ENCODE data around the gene DEXI.

DEXI gene

GRCh38 chr16:10942352-10943063 lies at the start of gene DEXI:
Gene DEXI (minus strand): TSS chr16:10942468. CDS start chr16:10942005, 463 bp downstream.
- DNase-seq (peak; percentile 95), ATAC-seq (replicated peaks) (peak; percentile 78 to 82)
- Mint-ChIP-seq H3K9me3 (no peaks in the 10 kb centered on the region), H3K36me3 (peaks cover 28 to 41% of the 10 kb centered on the region in 2 donors), H3K27ac (peak within 1 kb of the TSS; percentile 96), H3K4me3 (peak within 1 kb of the TSS; percentile 88 to 98), H3K27me3 (no peaks in the 10 kb centered on the region), H3K4me1 (peaks cover 65 to 81% of the 10 kb centered on the region in 2 donors)

DNA sequence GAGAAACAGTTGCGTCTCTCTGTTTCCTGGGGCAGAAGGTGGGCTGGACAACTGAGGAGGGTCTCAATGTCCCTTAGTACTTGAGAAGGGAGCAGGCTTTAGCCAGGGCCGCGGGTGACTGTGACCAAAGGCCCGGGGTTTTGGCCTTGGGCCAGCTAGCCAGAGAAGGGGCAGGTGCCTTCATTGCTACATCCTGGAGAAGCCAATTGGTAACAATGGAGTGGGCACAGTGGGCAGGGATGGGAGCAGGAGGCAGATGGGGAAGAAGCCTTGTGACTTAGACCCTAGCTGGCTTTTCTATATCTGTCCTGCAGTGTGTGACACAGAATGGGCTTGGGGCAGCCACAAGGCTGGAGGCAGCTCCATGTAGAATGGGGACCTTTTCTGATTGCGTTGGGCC lies 48.1 kb upstream of the DEXI start:
- Mint-ChIP-seq H3K36me3 (peaks cover 61 to 79% of the 10 kb centered on the region in 2 donors), H3K9me3 (peaks cover under 1 to 8% of the 10 kb centered on the region in 2 donors), H3K4me1 (peaks cover 71 to 91% of the 10 kb centered on the region in 2 donors), H3K4me3 (no peak overlapping the region), H3K27me3 (no peaks in the 10 kb centered on the region), H3K27ac (peak overlapping the region; percentile 99)
- ATAC-seq (replicated peaks) (no peak), DNase-seq (no peak)

GRCh38 chr16:10989559-10989958 lies 47.3 kb upstream of the DEXI start:
- Mint-ChIP-seq H3K36me3 (peaks cover 57 to 74% of the 10 kb centered on the region in 2 donors), H3K9me3 (peaks cover 0 to 8% of the 10 kb centered on the region in 2 donors), H3K27ac (peak overlapping the region; percentile 99), H3K4me3 (no peak overlapping the region), H3K4me1 (peaks cover 65 to 84% of the 10 kb centered on the region in 2 donors), H3K27me3 (no peaks in the 10 kb centered on the region)
- no peak for ATAC-seq (replicated peaks)
- no peak for DNase-seq

DNA sequence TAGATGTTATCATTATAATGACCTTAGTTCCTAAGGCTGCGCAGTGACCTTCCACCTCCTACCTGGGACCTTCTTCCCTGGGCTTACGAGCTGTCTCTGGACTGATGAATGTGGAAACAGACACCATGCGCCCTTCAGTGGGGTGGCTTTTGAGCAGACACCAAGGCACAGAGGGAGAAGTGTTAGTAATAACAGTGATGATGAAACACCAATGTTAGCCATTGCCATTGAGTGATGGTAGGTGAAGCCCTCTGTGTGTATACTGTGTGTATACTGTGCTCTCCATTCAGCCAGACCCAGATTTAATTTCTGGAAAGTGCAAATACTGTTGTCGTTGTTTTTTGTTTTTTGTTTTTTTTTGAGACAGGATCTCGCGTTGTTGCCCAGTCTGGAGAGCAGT lies 46.6 kb upstream of the DEXI start:
- ATAC-seq (replicated peaks) (no peak), DNase-seq (no peak)
- Mint-ChIP-seq H3K36me3 (peaks cover 54 to 72% of the 10 kb centered on the region in 2 donors), H3K9me3 (peaks cover 0 to 8% of the 10 kb centered on the region in 2 donors), H3K27ac (peak overlapping the region; percentile 99), H3K27me3 (no peaks in the 10 kb centered on the region), H3K4me1 (peaks cover 63 to 84% of the 10 kb centered on the region in 2 donors), H3K4me3 (peak overlapping the region in 1 of 2 donors; percentile 39)

- ATAC-seq (replicated peaks) (peak; percentile 94 to 95), DNase-seq (peak; percentile 86)
- Mint-ChIP-seq H3K27ac (peak overlapping the region; percentile 99), H3K27me3 (no peaks in the 10 kb centered on the region), H3K9me3 (peaks cover 0 to 8% of the 10 kb centered on the region in 2 donors), H3K4me1 (peaks cover 63 to 84% of the 10 kb centered on the region in 2 donors), H3K36me3 (peaks cover 52 to 71% of the 10 kb centered on the region in 2 donors), H3K4me3 (peak overlapping the region; percentile 39 to 72)
Measured at GRCh38 chr16:10988164-10988803, 46.0 kb upstream of the DEXI start.

DNA sequence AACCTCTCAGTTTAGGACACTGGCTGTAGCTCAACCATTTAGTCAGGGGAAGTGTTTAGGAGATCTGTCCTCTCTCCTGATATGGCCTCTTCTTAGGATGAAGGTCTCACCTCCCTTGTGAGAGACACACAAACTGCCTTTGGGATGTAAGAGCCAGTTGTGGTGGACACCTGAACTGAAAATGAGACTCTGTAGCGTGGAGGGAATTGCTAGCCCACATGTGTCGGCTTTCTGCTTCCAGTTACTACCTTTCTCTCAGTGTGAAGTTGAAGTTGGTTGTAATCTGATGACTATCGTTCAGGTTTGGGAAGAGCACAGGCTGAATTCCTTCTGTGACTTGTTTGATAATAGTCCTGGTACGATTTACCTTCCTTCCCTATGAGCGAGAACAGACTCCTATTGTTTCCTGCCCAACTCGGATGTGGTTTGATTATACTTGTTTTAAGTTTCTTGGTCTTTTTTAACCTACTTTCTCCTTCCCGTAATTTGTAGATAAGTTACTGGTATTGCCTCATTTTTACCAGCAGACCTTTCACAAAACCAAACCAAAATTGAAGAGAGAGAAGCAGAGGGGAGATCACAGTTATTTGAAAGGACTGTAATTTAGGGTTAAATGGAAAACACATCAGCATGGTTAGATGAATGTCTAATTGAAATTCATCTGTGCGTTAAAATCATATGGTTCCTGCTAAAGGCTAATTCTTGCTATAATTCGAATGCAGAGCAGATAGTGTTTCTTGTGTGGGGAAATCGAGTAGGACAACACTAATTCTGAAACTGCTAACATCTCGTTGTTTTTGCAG lies 45.3 kb upstream of the DEXI start:
- Mint-ChIP-seq H3K9me3 (peaks cover 0 to 8% of the 10 kb centered on the region in 2 donors), H3K27me3 (no peaks in the 10 kb centered on the region), H3K27ac (peak overlapping the region; percentile 99), H3K4me1 (peaks cover 64 to 84% of the 10 kb centered on the region in 2 donors), H3K4me3 (peak overlapping the region; percentile 1 to 3), H3K36me3 (peaks cover 52 to 71% of the 10 kb centered on the region in 2 donors)
- DNase-seq: no peak
- ATAC-seq (replicated peaks): peak; percentile 55 to 69

DNA sequence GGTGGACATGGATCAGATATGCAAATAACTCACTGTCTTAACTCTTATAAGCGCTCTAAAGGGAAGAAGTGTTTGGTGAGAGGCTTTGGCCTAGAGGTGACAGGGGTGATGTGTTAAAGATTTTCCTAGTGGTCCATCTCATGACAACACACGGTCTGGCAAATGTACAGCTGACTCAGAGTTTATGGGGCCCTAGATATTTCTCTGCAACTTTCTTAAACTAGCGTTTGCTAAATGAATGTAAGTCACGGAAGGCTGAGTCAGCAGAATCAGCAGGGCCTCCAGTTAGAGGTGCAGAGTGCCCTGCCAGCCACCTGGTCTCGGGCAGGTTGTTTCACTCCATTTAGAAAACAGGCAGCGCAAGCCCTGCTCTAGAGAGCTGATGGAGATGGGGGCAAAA lies 42.2 kb upstream of the DEXI start:
- Mint-ChIP-seq H3K27ac (no peak overlapping the region), H3K4me3 (peak overlapping the region in 1 of 2 donors; percentile 19), H3K36me3 (peaks cover 48 to 71% of the 10 kb centered on the region in 2 donors), H3K4me1 (peaks cover 57 to 77% of the 10 kb centered on the region in 2 donors), H3K9me3 (no peaks in the 10 kb centered on the region), H3K27me3 (no peaks in the 10 kb centered on the region)
- no peak for ATAC-seq (replicated peaks)
- no peak for DNase-seq

GRCh38 chr16:10983159-10983558 lies 40.9 kb upstream of the DEXI start:
- Mint-ChIP-seq H3K36me3 (peaks cover 50 to 74% of the 10 kb centered on the region in 2 donors), H3K4me3 (peak overlapping the region; percentile 37 to 62), H3K4me1 (peaks cover 46 to 65% of the 10 kb centered on the region in 2 donors), H3K27me3 (no peaks in the 10 kb centered on the region), H3K9me3 (no peaks in the 10 kb centered on the region), H3K27ac (peak overlapping the region; percentile 84)
- ATAC-seq (replicated peaks) (no peak), DNase-seq (no peak)

DNA sequence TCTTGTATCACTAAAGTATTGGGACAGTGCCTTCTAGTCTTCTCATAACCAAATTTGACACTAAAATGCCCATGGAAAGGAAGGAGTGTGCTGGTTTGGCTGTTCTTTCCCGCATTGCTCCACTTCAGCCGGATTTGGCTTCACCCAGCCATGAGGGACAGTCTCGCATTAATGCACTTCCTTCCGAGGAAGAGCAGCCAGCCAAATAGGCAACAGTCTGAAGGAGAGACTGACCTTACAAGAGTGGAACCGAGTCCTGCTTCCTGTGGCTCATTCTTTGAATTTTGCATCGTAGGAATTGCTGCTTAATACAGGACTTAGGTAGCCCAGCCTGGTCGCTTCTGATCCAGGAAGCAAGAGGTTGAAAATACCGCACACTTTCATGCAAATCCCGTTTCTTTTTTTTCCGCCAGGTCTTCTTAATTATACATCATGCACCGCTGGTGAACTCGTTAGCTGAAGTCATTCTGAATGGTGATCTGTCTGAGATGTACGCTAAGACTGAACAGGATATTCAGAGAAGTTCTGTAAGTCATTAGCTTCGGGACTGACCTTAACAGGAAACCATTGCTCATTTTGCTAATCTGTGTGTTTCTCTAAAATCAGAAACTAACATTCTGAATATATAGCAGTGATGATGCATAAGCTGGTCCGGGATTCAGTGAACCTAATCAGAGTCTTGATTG lies 40.3 kb upstream of the DEXI start:
- no peaks in the 10 kb centered on the region for H3K27me3 Mint-ChIP-seq
- H3K4me3 Mint-ChIP-seq: peak overlapping the region; percentile 37 to 62
- no peaks in the 10 kb centered on the region for H3K9me3 Mint-ChIP-seq
- peaks cover 55 to 79% of the 10 kb centered on the region in 2 donors for H3K36me3 Mint-ChIP-seq
- H3K4me1 Mint-ChIP-seq: peaks cover 44 to 63% of the 10 kb centered on the region in 2 donors
- DNase-seq (no peak), ATAC-seq (replicated peaks) (peak in 1 of 2 donors; percentile 50)
- peak overlapping the region; percentile 84 for H3K27ac Mint-ChIP-seq

- Mint-ChIP-seq H3K27ac (peak overlapping the region; percentile 84), H3K4me1 (peaks cover 38 to 57% of the 10 kb centered on the region in 2 donors), H3K9me3 (no peaks in the 10 kb centered on the region), H3K4me3 (peak overlapping the region in 1 of 2 donors; percentile 62), H3K27me3 (no peaks in the 10 kb centered on the region), H3K36me3 (peaks cover 62 to 81% of the 10 kb centered on the region in 2 donors)
- peak; percentile 89 to 93 for ATAC-seq (replicated peaks)
- peak; percentile 59 for DNase-seq
Measured at GRCh38 chr16:10981697-10982216, 39.5 kb upstream of the DEXI start.

GRCh38 chr16:10980813-10981212 lies 38.5 kb upstream of the DEXI start:
- ATAC-seq (replicated peaks) (no peak), DNase-seq (no peak)
- Mint-ChIP-seq H3K27ac (peak overlapping the region; percentile 73), H3K36me3 (peaks cover 56 to 81% of the 10 kb centered on the region in 2 donors), H3K9me3 (no peaks in the 10 kb centered on the region), H3K4me1 (peaks cover 31 to 50% of the 10 kb centered on the region in 2 donors), H3K4me3 (peak overlapping the region in 1 of 2 donors; percentile 30), H3K27me3 (no peaks in the 10 kb centered on the region)

GRCh38 chr16:10979717-10980601 lies 37.7 kb upstream of the DEXI start:
- no peak for DNase-seq
- Mint-ChIP-seq H3K36me3 (peaks cover 56 to 81% of the 10 kb centered on the region in 2 donors), H3K9me3 (no peaks in the 10 kb centered on the region), H3K4me1 (peaks cover 31 to 50% of the 10 kb centered on the region in 2 donors), H3K4me3 (peak overlapping the region in 1 of 2 donors; percentile 43), H3K27me3 (no peaks in the 10 kb centered on the region), H3K27ac (peak overlapping the region; percentile 73)
- ATAC-seq (replicated peaks): no peak
